OCI-LY7 (cell line): ENCODE data around the gene SETDB2. TPM values are rescaled to one million over a fixed set of nuclear protein-coding genes. Genes with fewer than 3 reads are reported as not detected.

ENCODE experiments used
- Bru-seq: library from RNA; stranded (reverse); fragments of 400-500 nt; gene quantifications from one replicate; lab custom pipeline; 2021; lab: Mats Ljungman, UMichigan
- BruChase-seq, 2 experiments: library from RNA; stranded (reverse); fragments of 400-500 nt; gene quantifications; one replicate each; lab custom pipeline; 2021; lab: Mats Ljungman, UMichigan
- BruUV-seq: library from RNA; stranded (reverse); fragments of 400-500 nt; replicated peaks from 2 replicates; lab custom pipeline; 2021; lab: Mats Ljungman, UMichigan
- CTCF ChIA-PET: fragments of 300-600 bp; sonication (Branson Sonifier 250); formaldehyde crosslinking; loops from one replicate; lab custom pipeline; 2022; ENCODE audit warnings: antibody characterized with exemption; ENCODE audit not compliant: unreplicated experiment; lab: Charles Lee
- POLR2A ChIA-PET: fragments of 300-600 bp; sonication (Branson Sonifier 250); formaldehyde crosslinking; loops from one replicate; lab custom pipeline; 2022; ENCODE audit warnings: antibody characterized with exemption; lab: Charles Lee
- DNase-seq: peaks from one replicate; pipeline ENCODE4 v3.0.0-alpha.2; 2015; ENCODE audit warnings: low spot score
- H2AFZ ChIP-seq: fragments of 200-600 bp; sonication (generic), shearing (Covaris generic); 2 replicates; pipeline ENCODE4 v1.6.1; 2014; ENCODE audit warnings: mild to moderate bottlenecking, antibody characterized with exemption, low read length, moderate library complexity
- H3K27ac ChIP-seq: fragments of 200-600 bp; sonication (generic); 2 replicates; pipeline ENCODE4 v1.5.1; 2014; ENCODE audit warnings: mixed run types, low read depth, mild to moderate bottlenecking, moderate library complexity, low read length, inconsistent platforms; ENCODE audit not compliant: poor library complexity, severe bottlenecking
- H3K36me3 ChIP-seq: fragments of 200-600 bp; sonication (generic); 2 replicates; pipeline ENCODE4 v1.6.1; 2014; ENCODE audit warnings: mild to moderate bottlenecking, antibody characterized with exemption, low read length, moderate library complexity, mixed read lengths; ENCODE audit not compliant: insufficient read depth
- H3K4me1 ChIP-seq: fragments of 200-600 bp; sonication (generic); 2 replicates; pipeline ENCODE4 v1.5.1; 2014; ENCODE audit warnings: mild to moderate bottlenecking, low read length; ENCODE audit not compliant: insufficient read depth, poor library complexity, severe bottlenecking
- H3K4me2 ChIP-seq: fragments of 200-600 bp; sonication (generic); 2 replicates; pipeline ENCODE4 v1.6.1; 2014; ENCODE audit warnings: mild to moderate bottlenecking, low read length
- H3K4me3 ChIP-seq: fragments of 200-600 bp; sonication (generic); 2 replicates; pipeline ENCODE4 v1.5.1; 2014; ENCODE audit warnings: mild to moderate bottlenecking, low read depth, low read length; ENCODE audit not compliant: poor library complexity, severe bottlenecking
- H3K79me2 ChIP-seq: fragments of 200-600 bp; sonication (generic); 2 replicates; pipeline ENCODE4 v1.6.1; 2016; ENCODE audit warnings: low read depth, mild to moderate bottlenecking, low read length, moderate library complexity, mixed read lengths; ENCODE audit not compliant: insufficient read depth
- H3K9me2 ChIP-seq: fragments of 200-600 bp; sonication (generic); 2 replicates; pipeline ENCODE4 v1.6.1; 2016; ENCODE audit warnings: mild to moderate bottlenecking, low read length, mixed read lengths; ENCODE audit not compliant: insufficient read depth
- H3K9me3 ChIP-seq: fragments of 200-600 bp; sonication (generic); 2 replicates; pipeline ENCODE4 v1.6.1; 2014; ENCODE audit warnings: mild to moderate bottlenecking, mixed run types, low read length, mixed read lengths
- H4K20me1 ChIP-seq: fragments of 200-600 bp; sonication (generic); 2 replicates; pipeline ENCODE4 v1.6.1; 2014; ENCODE audit warnings: mild to moderate bottlenecking, antibody characterized with exemption, low read length, moderate library complexity, mixed read lengths; ENCODE audit not compliant: insufficient read depth
- CTCF ChIP-seq: fragments of 200-600 bp; sonication (generic); conservative IDR thresholded peaks from 2 replicates; pipeline ENCODE4 v1.5.1; 2014; ENCODE audit warnings: mild to moderate bottlenecking, antibody characterized with exemption, low read length, moderate library complexity, mixed read lengths
- EZH2phosphoT487 ChIP-seq: fragments of 200-600 bp; sonication (generic); IDR thresholded peaks from 2 replicates; pipeline ENCODE4 v1.6.1; 2018; ENCODE audit warnings: low read depth, borderline replicate concordance, mild to moderate bottlenecking, mixed run types, antibody characterized with exemption, low read length, moderate library complexity, mixed read lengths
- intact Hi-C: fragments of 100-400 bp; cut with micrococcal nuclease; formaldehyde crosslinking; loops from one replicate; pipeline ENCODE4 v1.10.0; 2022; ENCODE audit not compliant: unreplicated experiment
- long read RNA-seq: library from polyadenylated mRNA; stranded (forward); transcript quantifications from one replicate; pipeline ENCODE4 v2.0.0, GENCODE V29; 2022
- total RNA-seq, 2 experiments: library from RNA; depleted of rRNA in 1 of 2; stranded (reverse); fragments of >200 nt in 1 of 2; shearing (Covaris generic) in 1 of 2; gene quantifications; 2 replicates each; pipeline ENCODE4 v1.2.3, GENCODE V29; 2014 to 2022

The SETDB2 gene
- total RNA-seq (2014; rRNA removed; shearing (Covaris generic)) (22.0 and 23.3 TPM in 2 replicates), total RNA-seq (2022) (41.3 and 41.7 TPM in 2 replicates), Bru-seq, nascent RNA (percentile 92 among the genes with signal in this experiment), BruChase-seq, experiment 1, labeled RNA remaining after a 6-hour chase (percentile 87 among the genes with signal in this experiment), BruChase-seq, experiment 2, labeled RNA remaining after a 2-hour chase (percentile 91 among the genes with signal in this experiment)
- long read RNA-seq, full-length matches to known transcripts = 5 of 83 reads
- long read RNA-seq, partial matches to known transcripts = 14 of 83 reads
- long read RNA-seq, other reads (novel, unspliced or antisense) = 64 of 83 reads

- Histone ChIP-seq H3K4me1 (peaks cover 52% of the 10 kb centered on the region), H3K9me3 (peaks cover 11% of the 10 kb centered on the region; the same call in 1 of the 2 replicates), H3K27ac (peak within 1 kb of the TSS; percentile 90), H3K9me2 (no peaks in the 10 kb centered on the region), H2AFZ (peak within 1 kb of the TSS; percentile 80), H3K79me2 (peaks cover 46% of the 10 kb centered on the region), H3K4me3 (peak within 1 kb of the TSS; percentile 82), H4K20me1 (no peaks in the 10 kb centered on the region), H3K4me2 (peak within 1 kb of the TSS; percentile 91), H3K36me3 (peaks cover 10% of the 10 kb centered on the region)
- ChIA-PET POLR2A (interaction anchor here (0.6 to 9.3 kb wide), 22 partner anchors 12 to 1448 kb away, joined by 3 to 139 read pairs (median 6); partner anchors contain the start of genes ARL11, PHF11 and RCBTB1), CTCF (interaction anchor here (1.0 to 1.3 kb wide), 3 partner anchors 53 to 163 kb away, joined by 3 to 5 read pairs (median 3); no protein-coding TSS in a partner anchor)
- no TSS peak for BruUV-seq
- intact Hi-C loops = loop anchor here (1.0 to 5.0 kb wide), 8 partner anchors 43 to 467 kb away; partner anchors contain the start of genes ARL11, KPNA3 and RCBTB1
- TF ChIP-seq EZH2phosphoT487 (no peak), CTCF (peak; percentile 65)
- DNase-seq = peak; percentile 100
Observed at GRCh38 chr13:49443704-49444523, at the start of gene SETDB2, which contains the start of gene CAB39L. TSS of gene SETDB2 (plus strand) at chr13:49444274. CDS start at chr13:49451894, 7,620 bp downstream. TSS of gene CAB39L (minus strand) at chr13:49444064. CDS start at chr13:49382910, 61,154 bp downstream.

GRCh38 chr13:49395451-49395865 is 48.6 kb upstream of the SETDB2 start:
- Histone ChIP-seq H3K4me3 (no peak overlapping the region), H3K27ac (no peak overlapping the region), H2AFZ (no peak overlapping the region), H3K79me2 (peaks cover 95% of the 10 kb centered on the region), H3K9me3 (peaks cover 8% of the 10 kb centered on the region; the same call in 1 of the 2 replicates), H4K20me1 (no peaks in the 10 kb centered on the region), H3K4me2 (no peak overlapping the region), H3K36me3 (peaks cover 23% of the 10 kb centered on the region; the same call in 1 of the 2 replicates), H3K4me1 (peaks cover 24% of the 10 kb centered on the region), H3K9me2 (no peaks in the 10 kb centered on the region)
- TF ChIP-seq CTCF (no peak), EZH2phosphoT487 (no peak)
- no TSS peak for BruUV-seq
- DNase-seq = no peak
- POLR2A ChIA-PET = interaction anchor here (0.8 to 2.7 kb wide), 2 partner anchors 10 to 28 kb away, joined by 3 to 13 read pairs; no protein-coding TSS in a partner anchor
- intact Hi-C loops = loop anchor here (1.0 kb wide), 1 partner anchor 93 kb away; no protein-coding TSS in a partner anchor
- CTCF ChIA-PET = no interaction called here
